Measurements from ENCODE around the gene DNAJC17. TPM values are rescaled to one million over a fixed set of nuclear protein-coding genes. Genes with fewer than 3 reads are reported as not detected.

The DNAJC17 gene
- total and polyA plus RNA-seq, 2 of the 13 experiments (the other 11 are each of a cell fraction or from before 2014, with no cell fraction given), result 22.2 to 26.5 TPM

- TF ChIP-seq HOXD1 (CRISPR knock-in tag; IDR thresholded peaks at IDR 0.05) (no peak), ZNF546 (CRISPR knock-in tag; conservative IDR thresholded peaks at IDR 0.05) (no peak; the same call in 1 of the 2 replicates), ZNF619 (CRISPR knock-in tag; IDR thresholded peaks at IDR 0.05) (0 out of 2 replicates have a peak, but pooled peaks have one; percentile 5), BRCA1 (CRISPR knock-in tag; IDR thresholded peaks at IDR 0.05) (peak; percentile 34; the same call in 1 of the 2 replicates), ARID4A (CRISPR knock-in tag; IDR thresholded peaks at IDR 0.05; ENCODE audit: borderline replicate concordance) (no peak), KIAA2018 (CRISPR knock-in tag; IDR thresholded peaks at IDR 0.05; ENCODE audit: borderline replicate concordance) (no peak), EZH2 (conservative IDR thresholded peaks at IDR 0.05; ENCODE audit: low read depth, low read length) (no peak), NFE2L1 (CRISPR knock-in tag; IDR thresholded peaks at IDR 0.05; ENCODE audit: borderline replicate concordance) (no peak; the same call in 1 of the 2 replicates), ZNF772 (CRISPR knock-in tag; IDR thresholded peaks at IDR 0.05) (peak; percentile 61; the same call in 1 of the 2 replicates), CREB1 (IDR thresholded peaks at IDR 0.05) (no peak), CREB1 (CRISPR knock-in tag; IDR thresholded peaks at IDR 0.05) (0 out of 2 replicates have a peak, but pooled peaks have one; percentile 39)
- TF ChIP-seq, protein P1, sequence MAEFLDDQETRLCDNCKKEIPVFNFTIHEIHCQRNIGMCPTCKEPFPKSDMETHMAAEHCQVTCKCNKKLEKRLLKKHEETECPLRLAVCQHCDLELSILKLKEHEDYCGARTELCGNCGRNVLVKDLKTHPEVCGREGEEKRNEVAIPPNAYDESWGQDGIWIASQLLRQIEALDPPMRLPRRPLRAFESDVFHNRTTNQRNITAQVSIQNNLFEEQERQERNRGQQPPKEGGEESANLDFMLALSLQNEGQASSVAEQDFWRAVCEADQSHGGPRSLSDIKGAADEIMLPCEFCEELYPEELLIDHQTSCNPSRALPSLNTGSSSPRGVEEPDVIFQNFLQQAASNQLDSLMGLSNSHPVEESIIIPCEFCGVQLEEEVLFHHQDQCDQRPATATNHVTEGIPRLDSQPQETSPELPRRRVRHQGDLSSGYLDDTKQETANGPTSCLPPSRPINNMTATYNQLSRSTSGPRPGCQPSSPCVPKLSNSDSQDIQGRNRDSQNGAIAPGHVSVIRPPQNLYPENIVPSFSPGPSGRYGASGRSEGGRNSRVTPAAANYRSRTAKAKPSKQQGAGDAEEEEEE (CRISPR knock-in tag; IDR thresholded peaks at IDR 0.05; ENCODE audit: borderline replicate concordance), result no peak
These were observed 44.1 kb downstream of the DNAJC17 start (continued) for GRCh38 chr15:40762919-40763800.

Measured in HepG2 (cell line).